GM18861 (cell line): ENCODE results near the gene PCSK2.

ENCODE experiments used
- ATAC-seq: cut with Tn5 transposase; IDR thresholded peaks from one replicate; pipeline ENCODE4 v1.9.1; 2021; ENCODE audit not compliant: unreplicated experiment

PCSK2 gene

DNA sequence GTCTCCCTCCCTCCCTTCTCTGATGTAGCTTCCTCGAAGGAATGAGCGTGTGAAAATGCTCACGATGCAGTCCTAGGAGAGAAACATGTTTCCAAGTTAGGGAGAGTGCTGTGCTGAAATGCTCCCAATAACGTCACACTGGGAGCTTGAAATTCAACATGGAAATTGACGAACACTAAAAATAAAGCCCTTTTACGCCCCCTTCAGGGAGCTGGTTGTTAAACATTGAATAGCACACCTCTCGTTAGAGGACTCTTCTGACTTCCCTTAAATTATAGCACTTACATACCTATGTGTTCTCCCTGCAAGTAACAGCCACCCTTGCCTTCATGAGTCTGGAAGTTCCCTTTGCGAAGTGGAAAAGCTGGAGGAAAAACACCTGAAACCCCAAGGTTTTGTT lies 215.7 kb downstream of the PCSK2 start:
- ATAC-seq, result no peak

DNA sequence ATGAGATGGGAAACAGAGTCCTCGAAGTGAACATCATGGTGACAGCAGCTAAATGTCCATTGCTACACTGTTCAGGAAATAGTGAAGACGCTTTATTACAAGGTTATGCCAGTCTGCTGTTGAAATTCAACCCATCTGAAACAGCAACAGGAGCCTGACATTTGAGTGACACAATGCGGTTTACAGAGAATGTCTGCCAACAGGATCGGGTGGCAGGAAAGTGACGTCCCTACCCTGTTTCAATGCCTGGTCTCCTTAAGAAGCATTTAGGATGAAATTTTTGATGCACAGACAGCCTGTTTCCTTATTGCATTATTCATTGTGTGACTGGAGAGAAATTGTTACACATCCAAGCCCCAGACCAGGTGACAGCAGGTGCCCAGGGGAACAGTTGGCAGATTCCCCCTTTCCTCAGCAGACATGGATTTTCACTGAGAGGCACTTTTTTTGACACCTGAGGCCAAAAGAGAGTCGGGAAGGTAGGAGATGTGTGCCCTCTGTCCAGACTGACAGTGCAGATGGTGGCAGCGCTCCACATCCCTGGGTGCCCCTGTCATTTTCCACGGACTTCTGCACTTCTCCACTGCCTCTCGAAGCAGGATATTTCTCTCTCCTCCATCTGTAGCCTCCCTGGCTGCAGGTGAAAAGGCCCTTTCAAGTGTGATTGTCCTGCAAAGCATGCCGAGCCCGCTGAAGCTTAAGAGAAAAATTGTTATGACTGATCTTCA lies 216.5 kb downstream of the PCSK2 start:
- no peak for ATAC-seq

DNA sequence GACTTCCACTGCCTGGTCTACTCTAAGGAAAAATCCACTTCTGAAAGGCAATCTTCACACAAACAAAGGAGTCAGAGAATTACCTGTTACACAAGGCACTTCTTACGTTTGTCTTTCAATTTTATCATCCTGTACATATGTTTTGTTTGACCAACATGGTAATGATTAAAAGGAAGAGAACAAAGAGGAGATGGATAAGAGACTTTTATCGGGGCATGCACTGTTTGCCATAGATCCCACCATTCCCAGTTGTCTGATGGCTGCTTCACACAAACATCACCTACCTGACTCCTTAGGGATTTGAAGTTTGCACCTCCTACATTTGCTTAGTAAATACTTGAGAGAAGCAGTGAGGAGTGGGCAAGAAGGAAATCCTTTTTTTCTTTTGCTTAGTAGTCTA lies 217.3 kb downstream of the PCSK2 start:
- no peak for ATAC-seq

DNA sequence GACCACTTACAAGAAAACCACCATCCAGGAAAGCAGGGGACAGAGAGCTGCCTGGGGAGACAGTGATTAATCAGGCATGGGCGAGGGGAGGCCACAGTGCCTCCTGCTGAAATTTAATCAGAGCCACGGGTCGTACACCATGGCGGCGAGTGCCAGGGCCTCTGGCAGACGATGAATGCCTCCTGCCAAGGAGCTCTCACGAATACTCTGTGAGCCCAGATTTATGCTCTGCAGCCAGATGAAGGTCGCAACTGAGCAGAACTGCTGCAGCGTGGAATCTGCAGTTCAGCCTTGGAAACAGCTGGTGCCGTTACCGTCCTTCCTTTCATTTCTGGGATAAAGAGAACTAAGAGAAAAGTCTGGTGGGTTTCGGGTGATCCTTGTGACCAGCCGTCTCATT lies 218.7 kb downstream of the PCSK2 start:
- no peak for ATAC-seq

DNA sequence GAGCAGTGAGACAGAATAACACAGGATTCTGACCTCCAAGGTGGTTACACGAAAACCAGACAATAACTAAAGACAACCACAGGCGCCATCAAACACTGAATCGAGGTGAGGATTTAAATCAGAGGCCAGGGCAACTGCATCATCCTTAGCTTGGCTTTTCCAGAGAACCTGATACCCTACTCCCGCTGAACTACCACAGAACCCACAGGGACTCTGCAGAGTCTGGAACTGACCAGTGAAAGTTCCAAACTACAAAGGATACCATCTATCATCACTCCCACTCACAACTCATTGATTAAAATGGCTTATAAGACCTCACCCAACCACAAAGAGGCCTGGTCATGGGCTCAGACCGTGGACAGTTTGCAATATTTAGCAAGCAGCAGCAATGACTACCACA lies 219.3 kb downstream of the PCSK2 start:
- ATAC-seq, result no peak

DNA sequence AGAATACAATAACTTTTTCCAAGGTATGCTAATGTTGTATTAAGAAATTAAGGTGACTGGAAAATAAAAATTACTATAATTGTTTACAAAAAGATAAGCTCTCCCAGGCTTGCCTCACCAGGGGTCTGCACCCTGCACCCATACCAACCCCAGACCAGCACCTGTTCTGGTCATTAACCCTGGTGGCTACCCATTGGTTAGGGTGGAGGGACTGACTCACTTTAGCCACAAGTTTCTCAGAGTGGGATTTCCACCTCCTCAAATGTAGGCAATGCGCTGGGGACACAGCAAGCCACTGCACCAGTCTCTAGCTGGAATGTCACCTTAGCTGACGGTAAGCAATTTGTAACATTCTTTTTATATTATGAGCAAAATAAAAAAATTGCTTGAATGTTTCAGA lies 221.2 kb downstream of the PCSK2 start:
- ATAC-seq, result no peak

DNA sequence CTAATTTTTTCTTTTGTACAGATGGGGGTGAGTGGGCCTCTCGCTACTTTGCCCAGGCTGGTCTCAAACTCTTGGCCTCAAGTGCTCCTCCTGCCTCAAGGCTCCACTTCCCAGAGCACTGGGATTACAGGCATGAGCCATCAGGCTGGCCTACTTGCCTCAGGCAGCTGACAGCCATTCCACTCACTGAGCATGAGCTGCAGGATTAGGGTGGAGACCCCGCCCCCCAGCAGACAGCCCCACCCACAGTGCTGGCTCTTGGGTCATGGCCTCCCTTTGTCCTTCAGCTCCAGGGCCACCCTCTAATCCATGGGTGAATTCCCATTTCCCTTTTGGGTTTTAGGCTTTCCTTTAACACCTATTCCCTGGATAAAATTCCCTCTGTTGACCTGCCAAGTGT lies 222.2 kb downstream of the PCSK2 start:
- ATAC-seq, result no peak

DNA sequence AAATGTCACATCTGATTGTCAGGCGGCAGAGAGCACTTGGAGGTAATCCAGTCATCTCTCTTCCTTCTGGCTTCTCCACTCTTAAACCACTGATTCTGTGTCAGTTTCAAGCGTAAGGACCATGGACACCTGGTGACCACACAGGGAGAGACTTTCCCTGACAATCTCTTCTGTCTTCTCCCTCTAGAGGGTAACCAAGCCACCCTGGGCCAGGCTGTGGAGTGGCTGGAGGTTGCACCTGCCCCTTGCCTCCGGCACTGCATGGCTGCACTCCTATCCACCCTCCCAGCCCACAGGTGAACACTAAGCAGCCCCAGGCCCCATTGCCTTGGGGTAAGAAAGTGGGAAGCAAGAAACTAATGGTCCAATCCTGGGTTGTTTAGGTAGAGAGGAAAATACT lies 225.6 kb downstream of the PCSK2 start:
- no peak for ATAC-seq

DNA sequence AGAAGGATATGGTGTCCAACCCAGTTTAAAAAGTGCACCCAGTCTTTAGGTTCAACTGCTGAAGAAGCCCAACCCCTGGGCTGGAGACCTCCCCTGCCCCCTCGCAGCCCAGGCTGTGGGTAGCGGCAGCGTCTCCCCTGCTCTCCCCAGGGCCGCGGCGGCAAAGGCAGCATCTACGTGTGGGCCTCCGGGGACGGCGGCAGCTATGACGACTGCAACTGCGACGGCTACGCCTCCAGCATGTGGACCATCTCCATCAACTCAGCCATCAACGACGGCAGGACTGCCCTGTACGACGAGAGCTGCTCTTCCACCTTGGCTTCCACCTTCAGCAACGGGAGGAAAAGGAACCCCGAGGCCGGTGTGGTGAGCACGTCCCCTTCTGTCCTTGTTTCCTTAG lies 226.8 kb downstream of the PCSK2 start:
- no peak for ATAC-seq

DNA sequence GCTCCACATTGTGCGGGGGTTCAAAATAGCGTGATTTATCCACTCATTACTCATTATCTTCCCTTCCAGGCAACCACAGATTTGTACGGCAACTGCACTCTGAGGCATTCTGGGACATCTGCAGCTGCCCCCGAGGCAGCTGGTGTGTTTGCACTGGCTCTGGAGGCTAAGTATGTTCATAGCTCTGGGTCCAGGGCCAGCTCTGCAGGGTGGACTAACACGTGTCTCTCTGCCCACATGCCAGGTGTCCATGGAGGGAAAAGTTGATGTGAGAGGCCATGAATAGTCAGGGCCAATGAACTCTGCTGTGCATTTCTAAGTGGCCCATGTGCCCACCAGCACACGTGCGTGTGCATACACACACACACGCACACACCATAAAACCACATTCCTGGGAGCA lies 229.4 kb downstream of the PCSK2 start:
- ATAC-seq, result no peak

DNA sequence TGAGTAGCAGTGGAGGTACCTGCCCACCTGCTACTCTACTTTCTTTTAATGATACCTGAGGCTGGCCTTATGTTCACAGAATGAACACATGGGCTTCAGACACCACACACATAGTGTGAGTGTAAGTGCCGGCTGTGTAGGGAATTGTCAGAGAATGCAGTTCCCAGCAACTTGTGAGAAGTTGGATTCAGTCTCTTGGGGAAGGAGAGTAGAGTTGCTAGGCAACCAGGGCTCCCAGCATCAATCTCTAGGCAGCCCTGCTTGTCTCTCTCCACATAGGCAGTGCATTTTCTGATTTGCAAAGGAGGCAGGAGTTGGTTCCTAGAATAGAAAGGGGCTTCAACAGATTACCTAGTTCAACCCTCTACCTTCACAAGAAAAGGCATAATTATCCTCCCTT lies 230.2 kb downstream of the PCSK2 start:
- ATAC-seq, result no peak

DNA sequence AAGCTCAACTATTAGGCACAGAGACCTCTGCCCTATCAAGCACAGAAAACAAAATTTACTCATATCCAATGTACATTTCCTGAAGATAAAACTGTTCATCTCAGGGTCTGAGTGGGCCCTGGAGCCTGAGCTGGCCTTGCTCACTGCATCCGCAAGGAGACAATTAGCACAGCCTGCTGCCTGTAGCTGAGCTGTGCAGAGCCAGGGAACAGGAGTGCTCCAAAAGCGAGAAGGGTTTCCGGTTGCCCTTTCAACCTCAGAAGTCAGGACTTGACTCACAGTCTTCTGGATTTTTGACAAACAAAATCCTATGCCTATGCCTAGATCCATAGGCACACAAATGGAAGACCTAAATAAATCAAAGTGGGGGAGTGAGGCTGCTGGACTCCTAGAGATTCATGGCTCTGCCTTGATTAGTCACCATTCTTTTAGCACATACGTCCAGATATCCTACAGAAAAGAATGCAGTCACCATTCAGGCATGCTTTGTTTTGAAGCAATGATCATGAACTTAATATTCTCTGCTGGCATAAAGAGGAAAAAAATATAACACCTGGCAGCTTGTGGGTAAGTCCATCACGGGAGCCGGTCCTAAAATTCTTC lies 230.8 kb downstream of the PCSK2 start:
- no peak for ATAC-seq

DNA sequence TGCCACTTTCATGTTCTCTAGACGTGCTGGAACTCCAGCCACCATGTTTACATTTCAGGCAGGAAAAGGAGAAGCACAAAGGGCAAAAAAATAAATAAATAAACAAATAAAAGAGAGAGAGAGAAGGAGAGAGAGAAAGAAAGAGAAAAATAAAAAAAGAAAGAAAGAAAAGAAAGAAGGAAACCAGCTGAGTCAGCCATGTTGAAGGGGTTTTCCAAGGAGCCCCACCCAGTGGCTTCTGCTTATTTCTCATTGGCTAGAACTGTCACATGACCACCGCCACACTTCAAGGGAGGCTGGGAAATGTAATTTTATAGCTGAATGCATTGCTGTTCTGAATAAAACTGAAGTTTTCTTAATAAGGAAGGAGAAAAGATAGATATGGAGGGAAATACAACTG lies 233.3 kb downstream of the PCSK2 start:
- no peak for ATAC-seq

DNA sequence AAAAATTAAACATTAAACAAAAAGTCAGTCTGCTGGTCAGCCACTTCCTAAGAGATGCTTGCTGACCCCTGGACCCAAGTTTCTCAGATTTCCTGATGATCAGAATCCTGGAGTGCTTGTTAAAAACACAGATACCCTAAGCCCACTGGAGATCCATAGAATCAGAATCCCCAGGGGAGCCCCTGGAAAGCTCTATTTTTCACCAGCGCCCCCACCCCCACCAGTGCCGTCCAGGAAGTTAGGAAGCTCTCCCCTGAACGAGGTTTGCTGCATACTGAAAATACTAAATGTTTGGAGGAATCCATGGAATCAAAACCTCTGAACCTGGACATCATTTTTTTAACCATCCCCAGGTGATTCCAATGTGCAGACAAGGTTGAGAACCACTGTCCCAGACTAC lies 235.1 kb downstream of the PCSK2 start:
- ATAC-seq, result no peak

DNA sequence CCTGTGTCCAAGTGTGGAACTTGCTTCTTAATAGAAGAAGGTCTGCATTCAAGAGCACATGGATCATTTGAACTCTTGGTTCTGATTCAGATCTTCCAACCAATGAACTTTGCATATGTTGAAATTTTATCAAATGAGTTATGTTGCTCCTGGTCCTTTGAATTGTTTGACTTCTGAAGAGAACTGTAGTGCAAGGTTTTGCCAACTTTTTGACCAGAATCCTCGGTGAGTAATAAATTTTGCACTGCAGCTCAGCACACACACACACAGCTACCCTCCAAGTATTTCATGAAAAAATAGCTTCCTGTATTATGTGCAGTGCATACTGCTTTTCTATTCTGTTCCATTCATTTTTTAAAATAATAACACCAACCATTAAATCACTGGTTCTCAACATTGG lies 236.9 kb downstream of the PCSK2 start:
- no peak for ATAC-seq

DNA sequence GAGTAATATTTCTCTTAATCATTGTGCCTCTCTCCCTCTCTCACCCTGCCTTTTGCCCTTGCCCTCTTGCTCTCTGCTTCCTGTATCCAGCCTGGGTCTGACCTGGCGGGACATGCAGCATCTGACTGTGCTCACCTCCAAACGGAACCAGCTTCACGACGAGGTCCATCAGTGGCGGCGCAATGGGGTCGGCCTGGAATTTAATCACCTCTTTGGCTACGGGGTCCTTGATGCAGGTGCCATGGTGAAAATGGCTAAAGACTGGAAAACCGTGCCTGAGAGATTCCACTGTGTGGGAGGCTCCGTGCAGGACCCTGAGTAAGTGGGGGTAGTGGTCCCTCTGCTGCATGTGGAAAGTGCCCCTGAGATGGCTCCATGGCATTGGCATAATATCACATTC lies 238.4 kb downstream of the PCSK2 start:
- ATAC-seq, result no peak

DNA sequence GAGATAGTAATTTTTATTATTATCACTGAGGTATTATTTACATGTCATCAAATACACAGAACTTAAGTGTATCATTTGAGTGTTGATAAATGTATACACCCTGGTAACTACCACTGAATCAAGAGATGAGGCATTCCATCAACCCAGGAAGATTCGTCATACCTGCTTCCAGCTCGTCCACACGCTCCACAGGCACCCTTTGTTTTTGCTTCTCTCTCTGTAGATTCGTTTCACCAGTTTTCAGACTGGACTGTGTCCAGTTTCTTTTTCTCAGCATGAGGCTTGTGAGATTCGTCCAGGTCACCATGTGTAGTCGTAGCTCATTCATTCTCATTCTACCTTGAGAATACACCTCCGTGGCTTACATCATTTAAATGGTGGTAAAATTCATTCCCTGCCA lies 239.8 kb downstream of the PCSK2 start:
- ATAC-seq, result no peak

DNA sequence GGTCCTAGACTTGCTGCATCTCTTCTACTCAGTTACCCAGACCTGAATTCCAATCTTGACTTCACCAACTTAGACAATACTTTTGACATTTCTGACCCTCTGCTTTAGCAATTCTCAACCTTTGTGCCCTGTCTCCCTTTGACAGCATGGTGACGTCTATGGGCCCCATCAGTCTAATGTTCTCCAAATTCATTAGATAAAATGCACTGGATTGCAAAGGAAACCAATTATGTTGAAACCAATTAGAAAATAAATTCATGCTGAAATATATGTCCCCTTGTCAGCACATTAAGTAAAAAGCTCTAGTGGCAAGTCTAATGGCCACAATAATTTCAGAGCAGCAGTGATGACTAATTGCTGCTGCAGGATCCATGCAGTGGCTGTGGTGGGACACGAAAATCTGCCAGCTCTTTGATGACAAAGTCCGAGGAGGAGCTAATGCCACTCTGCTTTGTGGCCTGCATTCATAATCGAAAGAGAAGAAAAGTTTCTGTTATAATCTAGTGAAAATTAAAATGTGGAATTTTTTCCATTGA lies 240.3 kb downstream of the PCSK2 start:
- ATAC-seq, result no peak

DNA sequence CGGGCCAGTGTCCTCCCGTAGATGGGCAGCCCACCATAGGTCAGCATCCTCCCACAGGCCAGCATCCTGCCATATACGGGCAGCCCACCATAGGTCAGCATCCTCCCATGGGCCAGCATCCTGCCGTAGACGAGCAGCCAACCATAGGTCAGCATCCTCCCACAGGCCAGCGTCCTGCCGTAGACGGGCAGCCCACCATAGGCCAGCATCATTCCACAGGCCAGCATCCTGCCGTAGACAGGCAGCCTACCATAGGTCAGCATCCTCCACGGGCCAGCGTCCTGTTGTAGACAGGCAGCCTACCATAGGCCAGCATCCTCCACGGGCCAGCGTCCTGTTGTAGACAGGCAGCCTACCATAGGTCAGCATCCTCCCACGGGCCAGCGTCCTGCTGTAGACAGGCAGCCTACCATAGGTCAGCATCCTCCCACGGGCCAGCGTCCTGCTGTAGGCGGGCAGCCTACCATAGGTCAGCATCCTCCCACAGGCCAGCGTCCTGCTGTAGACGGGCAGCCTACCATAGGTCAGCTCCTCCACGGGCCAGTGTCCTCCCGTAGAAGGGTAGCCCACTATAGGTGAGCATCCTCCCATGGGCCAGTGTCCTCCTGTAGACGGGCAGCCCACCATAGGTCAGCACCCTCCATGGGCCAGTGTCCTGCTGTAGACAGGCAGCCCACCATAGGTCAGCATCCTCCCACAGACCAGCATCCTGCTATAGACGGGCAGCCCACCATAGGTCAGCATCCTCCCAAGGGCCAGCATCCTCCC lies 241.4 kb downstream of the PCSK2 start:
- no peak for ATAC-seq

DNA sequence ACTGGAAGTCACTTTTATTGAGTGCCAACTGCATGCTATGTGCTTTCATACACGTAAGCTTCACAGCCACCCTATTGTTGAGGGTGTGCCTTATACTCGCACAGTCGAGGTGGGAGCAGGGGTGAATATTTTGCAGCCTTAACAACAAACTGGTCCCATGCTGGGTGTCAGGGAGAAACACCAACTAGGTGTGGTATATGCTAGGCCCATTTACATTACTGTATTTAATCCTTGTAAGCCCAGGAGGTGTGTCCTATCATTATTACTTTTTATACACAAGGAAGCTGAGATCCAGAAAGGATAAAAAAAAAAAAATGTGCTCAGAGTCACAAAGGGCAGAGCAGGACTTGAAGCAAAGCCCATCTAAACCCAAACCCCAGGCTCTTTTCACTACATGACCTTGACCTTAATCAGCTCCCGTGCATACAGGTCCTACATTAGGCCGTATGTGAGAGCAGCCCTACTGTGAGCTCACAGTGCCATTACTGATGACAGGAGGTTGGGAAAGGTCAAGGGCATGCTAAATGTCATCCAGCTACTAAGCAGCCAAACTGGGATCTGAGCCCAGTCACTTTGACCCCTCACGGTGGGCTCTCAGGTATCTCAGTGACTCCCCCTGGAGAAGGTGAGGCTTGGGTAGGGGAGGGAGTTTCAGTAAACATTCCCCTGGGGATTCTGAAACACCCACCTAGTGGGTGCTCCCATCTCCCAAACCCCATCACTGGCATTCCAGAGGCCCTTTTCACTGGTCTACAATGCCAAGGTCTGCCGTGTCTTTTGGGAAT lies 242.6 kb downstream of the PCSK2 start:
- no peak for ATAC-seq

DNA sequence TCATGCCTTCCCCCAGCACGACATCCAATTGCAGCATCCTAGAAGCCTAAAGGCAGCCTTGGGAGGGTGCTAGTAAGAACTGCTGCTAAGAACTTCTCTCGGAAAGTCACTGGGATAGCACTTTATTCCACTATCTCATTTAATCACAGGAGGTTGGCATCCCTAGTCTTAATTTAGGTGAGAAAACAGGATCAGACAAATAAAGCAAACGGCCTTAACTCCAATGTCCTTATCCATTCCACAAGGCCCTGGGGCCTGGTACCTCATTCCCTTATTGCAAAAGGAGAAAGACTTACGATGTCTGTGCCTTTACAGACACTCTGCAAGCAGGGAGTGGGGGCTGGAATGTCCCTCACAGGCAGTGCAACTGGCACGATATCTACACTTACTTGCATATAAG lies 243.7 kb downstream of the PCSK2 start:
- no peak for ATAC-seq
